Ishikawa (cell line): ENCODE measurements around the gene MYO5A.

Source experiments
- EP300 ChIP-seq: IDR thresholded peaks from 2 replicates; pipeline ENCODE4 v1.6.1; 2012; ENCODE audit warnings: borderline replicate concordance
- FOXM1 ChIP-seq: IDR thresholded peaks from 2 replicates; pipeline ENCODE4 v1.6.1; 2012; ENCODE audit warnings: low read depth, borderline replicate concordance
- MAX ChIP-seq: IDR thresholded peaks from 2 replicates; pipeline ENCODE4 v1.6.1; 2012
- NFIC ChIP-seq: IDR thresholded peaks from 2 replicates; pipeline ENCODE4 v1.6.1; 2012
- YY1 ChIP-seq: IDR thresholded peaks from 2 replicates; pipeline ENCODE4 v1.6.1; 2012; ENCODE audit warnings: low read depth

DNA sequence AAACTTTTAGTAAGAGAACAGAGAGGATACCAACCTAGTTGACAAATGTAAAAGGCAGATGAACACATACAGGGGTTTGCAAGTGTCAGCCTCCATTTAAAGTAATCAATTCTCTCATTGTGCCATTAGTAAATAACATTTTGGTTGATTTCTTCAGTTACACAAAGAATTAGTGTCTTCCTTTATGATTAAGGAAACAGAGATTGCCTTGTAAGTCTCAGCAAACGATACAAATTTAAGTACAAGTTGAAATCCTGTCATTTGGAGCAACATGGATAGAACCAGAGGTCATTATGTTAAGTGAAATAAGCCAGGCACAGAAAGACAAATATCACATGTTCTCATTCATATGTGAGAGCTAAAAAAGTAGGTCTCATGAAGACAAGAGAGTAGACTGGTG is 26.1 kb downstream of the MYO5A start:
- TF ChIP-seq FOXM1 (no peak), EP300 (no peak), MAX (no peak), YY1 (no peak), NFIC (no peak)
